ENCODE measurements around the gene DYNC1LI2.

Gene DYNC1LI2

GRCh38 chr16:66786551-66786950 is 35.1 kb upstream of the DYNC1LI2 start:
- Mint-ChIP-seq H3K4me1 (no peaks in the 10 kb centered on the region), H3K27ac (no peak overlapping the region)

GRCh38 chr16:66776457-66776856 is 25.0 kb upstream of the DYNC1LI2 start:
- Mint-ChIP-seq H3K9me3 (no peaks in the 10 kb centered on the region), H3K4me1 (no peaks in the 10 kb centered on the region), H3K27me3 (ENCODE audit: low read depth, poor library complexity) (peaks cover 3% of the 10 kb centered on the region), H3K4me3 (no peak overlapping the region), H3K36me3 (ENCODE audit: low read depth) (no peaks in the 10 kb centered on the region), H3K27ac (no peak overlapping the region)
- no peak for DNase-seq
- TF ChIP-seq CTCF (IDR thresholded peaks at IDR 0.05) = no peak

More at GRCh38 chr16:66786551-66786950, 35.1 kb upstream of the DYNC1LI2 start:
- Mint-ChIP-seq H3K36me3 (ENCODE audit: low read depth) (no peaks in the 10 kb centered on the region), H3K27me3 (ENCODE audit: low read depth, poor library complexity) (peaks cover 12% of the 10 kb centered on the region), H3K9me3 (no peaks in the 10 kb centered on the region), H3K4me3 (no peak overlapping the region)
- DNase-seq = no peak
- TF ChIP-seq CTCF (IDR thresholded peaks at IDR 0.05) = no peak

GRCh38 chr16:66774981-66775380 is 23.6 kb upstream of the DYNC1LI2 start:
- H3K4me3 Mint-ChIP-seq = no peak overlapping the region
- no peaks in the 10 kb centered on the region for H3K4me1 Mint-ChIP-seq
- H3K9me3 Mint-ChIP-seq = no peaks in the 10 kb centered on the region
- DNase-seq = no peak
- peaks cover 3% of the 10 kb centered on the region for H3K27me3 Mint-ChIP-seq (ENCODE audit: low read depth, poor library complexity)
- no peak overlapping the region for H3K27ac Mint-ChIP-seq
- no peaks in the 10 kb centered on the region for H3K36me3 Mint-ChIP-seq (ENCODE audit: low read depth)
- TF ChIP-seq CTCF (IDR thresholded peaks at IDR 0.05) = no peak

- Mint-ChIP-seq H3K4me3 (no peak overlapping the region), H3K9me3 (peaks cover under 1% of the 10 kb centered on the region), H3K27ac (no peak overlapping the region), H3K4me1 (no peaks in the 10 kb centered on the region), H3K36me3 (ENCODE audit: low read depth) (no peaks in the 10 kb centered on the region), H3K27me3 (ENCODE audit: low read depth, poor library complexity) (peaks cover 43% of the 10 kb centered on the region)
- no peak for TF ChIP-seq CTCF (IDR thresholded peaks at IDR 0.05)
- no peak for DNase-seq
Observed at GRCh38 chr16:66758086-66758485, 6.7 kb upstream of the DYNC1LI2 start.

GRCh38 chr16:66754819-66755218 is 3.4 kb upstream of the DYNC1LI2 start:
- DNase-seq = no peak
- Mint-ChIP-seq H3K4me3 (no peak overlapping the region), H3K27ac (no peak overlapping the region), H3K27me3 (ENCODE audit: low read depth, poor library complexity) (peaks cover 45% of the 10 kb centered on the region), H3K36me3 (ENCODE audit: low read depth) (peaks cover 17% of the 10 kb centered on the region), H3K4me1 (peaks cover 12% of the 10 kb centered on the region), H3K9me3 (peaks cover 13% of the 10 kb centered on the region)
- no peak for TF ChIP-seq CTCF (IDR thresholded peaks at IDR 0.05)

GRCh38 chr16:66754211-66754610 is 2.8 kb upstream of the DYNC1LI2 start:
- no peak overlapping the region for H3K27ac Mint-ChIP-seq
- peaks cover 13% of the 10 kb centered on the region for H3K9me3 Mint-ChIP-seq
- no peak for DNase-seq
- peaks cover 24% of the 10 kb centered on the region for H3K36me3 Mint-ChIP-seq (ENCODE audit: low read depth)
- H3K27me3 Mint-ChIP-seq (ENCODE audit: low read depth, poor library complexity) = peaks cover 41% of the 10 kb centered on the region
- TF ChIP-seq CTCF (IDR thresholded peaks at IDR 0.05) = no peak
- H3K4me3 Mint-ChIP-seq = no peak overlapping the region
- H3K4me1 Mint-ChIP-seq = peaks cover 19% of the 10 kb centered on the region

Measured in nephron progenitor cell (in vitro differentiated cells).